NCI-H1436 treated with DMSO at 0.1 percent for 48 hours (cell line): ENCODE data around the gene MAST4.
"Not testable (repeated sequence)": the region's sequence is repeated elsewhere in the genome, so short reads cannot be mapped to it uniquely, and the experiment has no call there.

Experiments
- DNase-seq: peaks from one replicate; lab custom pipeline; 2025; lab: John Stamatoyannopoulos, UW

The MAST4 gene

DNA sequence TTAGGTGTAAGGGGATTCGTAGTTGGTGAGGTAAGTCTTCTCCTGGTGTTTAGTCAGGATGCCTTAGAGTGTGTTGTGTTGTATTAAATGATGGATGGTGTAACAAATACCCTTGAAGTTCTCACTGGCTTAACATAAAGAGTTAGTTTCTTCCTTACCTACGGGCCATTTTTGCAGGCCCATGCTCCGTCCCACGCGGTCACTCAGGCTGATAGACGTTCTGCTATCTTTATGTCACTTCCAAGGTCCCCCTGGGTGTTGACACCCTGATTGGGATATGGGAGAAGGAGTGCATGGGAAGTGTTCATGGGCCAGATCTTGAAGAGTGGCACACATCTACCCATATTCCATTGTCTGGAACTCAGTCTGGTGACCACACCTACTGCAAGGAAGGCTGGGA lies 214.0 kb downstream of the MAST4 start:
- DNase-seq = no peak

DNA sequence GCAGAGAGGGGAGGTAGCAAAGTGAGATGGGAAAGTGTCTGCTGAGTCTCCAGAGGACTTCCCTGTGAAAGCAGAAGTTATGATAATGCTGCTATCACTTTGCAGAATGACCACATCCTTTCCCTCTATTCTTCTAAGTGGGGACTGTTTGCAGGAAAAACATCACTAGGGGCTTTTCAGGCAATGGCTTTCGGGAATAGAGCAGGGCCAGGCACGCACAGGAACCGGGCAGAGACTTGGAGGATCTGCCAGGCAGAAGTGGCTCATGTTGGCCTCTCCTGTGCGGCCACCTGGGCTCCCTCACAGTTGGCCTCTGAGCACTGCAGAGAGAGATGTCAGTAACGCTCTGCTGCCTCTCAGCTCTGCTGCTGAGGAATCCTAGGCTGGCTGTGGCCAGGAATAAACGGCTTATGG lies 214.7 kb downstream of the MAST4 start:
- DNase-seq = no peak

DNA sequence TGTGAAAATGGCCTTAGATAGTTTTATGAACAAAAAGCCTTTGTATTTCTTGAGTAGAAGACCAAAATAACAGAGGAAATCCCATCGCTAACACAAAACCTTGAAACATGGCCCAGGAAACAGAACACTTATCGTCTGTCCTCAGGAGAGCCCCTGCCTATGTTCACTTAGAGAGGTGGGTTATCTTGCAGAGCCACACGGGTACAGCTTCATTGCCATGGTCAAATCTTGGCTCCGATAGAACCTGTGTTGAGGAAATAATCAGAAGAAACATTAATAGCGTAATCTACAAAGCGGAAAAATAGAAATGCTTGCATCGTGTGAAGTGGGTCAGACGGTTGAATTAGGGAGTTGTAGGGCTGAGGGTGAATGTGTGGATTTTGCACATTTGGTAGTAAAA lies 216.1 kb downstream of the MAST4 start:
- DNase-seq = no peak

DNA sequence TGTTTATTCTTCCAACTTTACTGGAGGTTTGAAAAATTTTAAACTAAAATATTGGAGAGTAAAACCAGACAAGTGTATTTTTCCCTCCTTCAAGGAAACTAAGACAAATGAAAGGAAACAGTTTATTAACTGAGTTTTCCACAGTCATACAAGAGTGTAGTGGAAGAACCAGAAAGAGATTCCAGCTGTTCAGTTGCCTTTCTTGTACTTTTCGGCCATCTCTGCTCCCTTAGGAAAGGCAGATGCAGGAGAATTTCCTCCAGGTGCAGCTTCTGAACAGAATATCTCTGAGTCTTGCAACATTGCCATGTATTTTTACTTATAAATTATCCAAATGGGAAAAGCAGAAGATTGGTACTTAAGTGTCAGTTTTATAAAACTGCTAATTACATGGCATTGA lies 217.1 kb downstream of the MAST4 start:
- DNase-seq = no peak

DNA sequence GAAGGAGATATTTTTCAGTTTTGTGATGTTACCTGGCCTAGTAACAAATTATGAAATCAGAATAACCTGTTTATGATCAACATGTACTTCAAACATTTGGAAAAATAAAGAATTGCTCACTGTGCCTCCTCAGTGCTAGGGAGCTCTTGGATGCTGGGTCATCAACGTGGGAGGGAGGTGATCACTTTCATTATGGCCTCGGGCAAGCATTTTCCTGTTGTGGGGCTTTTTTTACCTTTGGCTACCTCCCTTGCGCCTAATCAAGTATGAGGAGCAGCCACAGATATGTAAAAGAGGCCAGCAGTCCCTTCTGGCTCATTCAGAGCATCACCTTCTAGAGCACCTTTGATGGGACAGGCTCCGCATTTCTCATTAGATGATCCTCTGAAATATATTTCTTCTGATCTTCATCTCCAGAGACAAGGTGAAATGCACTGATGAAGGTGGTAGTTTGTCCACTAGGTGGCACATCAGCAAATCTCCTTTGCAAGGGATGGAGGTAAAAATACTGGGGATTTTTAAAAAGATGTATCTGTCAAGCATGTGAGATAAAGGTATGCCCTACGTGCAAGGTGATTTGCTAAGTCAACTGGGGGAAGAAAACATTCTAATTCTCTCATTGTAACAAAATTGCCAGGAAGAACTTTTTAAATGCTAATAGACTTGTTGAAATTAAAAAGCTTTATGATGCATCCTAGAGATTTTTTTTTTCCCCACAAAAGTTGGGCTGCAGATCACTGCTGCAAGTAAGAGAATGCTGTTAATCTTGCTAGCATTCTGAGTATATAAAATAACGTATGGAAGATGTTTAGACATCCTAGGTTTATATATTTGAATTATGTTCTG lies 218.2 kb downstream of the MAST4 start:
- no peak for DNase-seq

DNA sequence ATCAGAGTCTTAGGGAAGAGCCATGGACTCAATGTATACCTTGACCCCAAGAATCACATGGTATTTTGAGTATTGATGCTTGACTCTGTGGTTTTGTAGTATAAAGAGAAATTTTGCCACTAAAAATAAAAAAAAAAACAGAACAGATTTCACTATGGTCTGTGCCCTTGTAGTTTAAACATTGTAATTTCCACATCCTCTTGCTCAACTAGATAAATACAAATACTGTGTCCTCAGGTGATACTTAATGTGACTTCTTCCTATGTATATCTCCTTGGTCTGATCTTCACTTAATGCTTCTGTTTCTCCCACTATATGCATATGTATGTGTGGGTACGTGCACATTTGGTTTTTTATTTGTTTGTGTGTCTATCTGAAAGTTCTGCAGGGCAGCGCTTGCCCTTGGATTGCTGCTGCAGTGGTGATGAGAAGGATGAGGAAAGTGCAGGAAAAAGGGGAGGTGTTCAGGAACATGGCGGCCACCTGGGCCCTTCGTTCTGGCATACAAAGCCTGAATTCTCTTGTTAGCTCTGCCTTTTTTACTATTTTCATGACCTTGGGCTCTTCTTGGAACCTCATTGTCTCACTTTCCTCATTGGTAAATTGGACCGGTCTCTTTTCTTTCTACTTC lies 222.2 kb downstream of the MAST4 start:
- DNase-seq = no peak

DNA sequence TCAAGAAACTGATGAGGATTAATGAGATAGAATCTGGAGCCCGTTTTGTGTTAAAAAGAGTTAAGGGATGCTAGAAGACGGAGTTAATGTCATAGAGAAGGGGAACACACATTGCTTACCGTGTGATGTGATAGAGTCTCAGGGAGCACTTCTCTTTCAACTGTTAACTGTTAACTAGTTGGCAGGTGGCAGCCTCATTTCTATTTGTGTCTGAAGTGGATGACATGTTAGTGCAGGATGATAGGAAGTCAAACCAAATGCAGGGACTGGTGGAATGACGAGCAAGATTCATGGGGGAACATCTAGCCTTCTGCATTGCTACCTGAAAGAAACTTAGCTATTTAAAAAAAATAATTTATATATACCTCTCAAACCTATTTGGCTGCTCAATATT lies 222.7 kb downstream of the MAST4 start:
- DNase-seq = no peak

DNA sequence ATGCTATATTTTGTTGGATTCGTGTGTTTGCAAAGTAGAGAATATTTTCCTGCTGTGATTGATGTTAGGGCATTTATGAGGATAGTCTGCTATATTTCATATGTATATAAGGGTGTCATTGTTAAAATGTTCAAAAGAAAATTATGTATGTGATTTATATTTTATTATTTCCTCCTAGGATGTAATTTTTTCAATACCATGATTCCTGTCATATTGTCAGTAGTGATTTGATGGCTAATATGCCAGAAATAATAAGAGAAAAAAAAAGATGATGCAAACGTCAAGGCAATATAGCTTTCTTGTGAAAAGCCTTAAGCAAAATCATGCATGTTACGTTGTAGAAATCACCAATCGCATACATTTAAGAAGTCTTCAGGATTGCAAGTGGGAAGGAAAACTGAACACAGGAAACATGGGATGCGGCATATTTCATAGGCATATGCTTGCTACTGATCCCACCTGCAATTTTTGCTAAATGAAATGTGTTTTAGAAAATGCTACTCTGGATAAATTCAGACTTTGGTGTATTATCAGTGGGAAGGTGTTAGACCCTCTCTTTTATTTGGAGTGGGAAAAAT lies 224.5 kb downstream of the MAST4 start:
- DNase-seq = no peak

DNA sequence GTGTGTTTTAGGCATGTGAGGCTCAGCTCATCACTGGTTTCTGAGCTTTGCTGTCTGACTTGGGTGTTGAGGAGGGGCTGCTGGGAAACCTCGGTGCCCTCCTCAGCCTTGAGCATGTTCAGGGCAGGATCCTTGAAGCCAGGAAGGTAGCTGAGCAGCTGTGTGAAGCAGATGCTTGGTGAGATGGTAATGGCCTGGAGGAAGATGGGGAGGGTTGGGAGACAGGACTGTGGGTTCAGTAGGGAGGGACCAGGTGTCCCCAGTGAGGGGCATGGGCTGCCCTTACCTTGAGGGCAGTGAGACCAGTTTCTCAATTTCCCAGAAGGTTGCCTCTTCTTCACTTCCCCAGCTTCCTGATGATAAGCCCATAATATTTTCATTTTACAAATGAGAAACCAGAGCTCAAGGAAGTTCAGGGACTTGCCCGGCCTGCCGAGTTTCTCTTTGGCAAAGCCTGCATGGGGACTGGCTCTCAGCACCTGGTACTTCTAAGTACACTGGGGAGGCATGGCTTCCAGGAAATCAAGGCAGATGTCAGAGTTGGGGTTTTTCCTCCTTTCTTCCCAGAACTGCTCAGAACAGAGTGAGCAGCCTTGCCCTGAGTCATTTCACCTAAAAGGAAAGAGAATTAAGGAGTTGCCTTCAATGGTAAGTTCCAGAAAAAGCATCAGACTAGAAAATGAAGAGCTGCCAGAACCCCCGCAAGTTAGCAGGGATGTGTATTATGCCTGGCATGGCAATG lies 225.7 kb downstream of the MAST4 start:
- DNase-seq = no peak

DNA sequence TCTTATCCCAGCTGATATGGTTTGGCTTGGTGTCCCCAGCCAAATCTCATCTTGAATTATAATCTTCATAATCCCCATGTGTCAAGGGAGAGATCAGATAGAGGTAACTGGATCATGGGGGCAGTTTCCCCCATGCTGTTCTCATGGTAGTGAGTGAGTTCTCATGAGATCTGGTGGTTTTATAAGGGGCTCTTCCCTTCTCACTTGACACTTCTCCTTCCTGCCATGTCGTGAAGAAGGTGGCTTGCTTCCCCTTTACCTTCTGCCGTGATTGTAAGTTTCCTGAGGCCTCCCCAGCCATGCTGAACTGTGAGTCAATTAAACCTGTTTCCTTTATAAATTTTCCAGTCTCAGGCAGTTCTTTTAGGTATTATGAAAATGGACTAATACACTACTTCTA lies 226.7 kb downstream of the MAST4 start:
- DNase-seq = not testable (repeated sequence)

DNA sequence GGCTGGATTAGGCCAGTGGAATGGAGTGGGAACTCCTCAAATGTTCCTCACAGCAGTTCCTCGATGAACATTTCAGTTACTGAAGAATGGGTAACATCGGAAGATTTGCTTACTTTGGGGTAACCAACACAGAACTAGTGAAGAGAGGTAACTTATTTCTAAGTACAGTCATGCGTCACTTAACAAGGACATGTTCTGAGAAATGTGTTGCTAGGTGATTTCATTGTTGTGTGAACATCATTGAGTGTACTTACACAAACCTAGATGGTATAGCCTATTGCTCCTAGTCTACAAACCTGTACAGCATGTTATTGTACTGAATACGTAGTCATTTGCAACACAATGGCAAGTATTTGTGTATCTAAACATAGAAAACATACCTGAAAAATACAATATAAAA lies 228.3 kb downstream of the MAST4 start:
- DNase-seq = no peak

DNA sequence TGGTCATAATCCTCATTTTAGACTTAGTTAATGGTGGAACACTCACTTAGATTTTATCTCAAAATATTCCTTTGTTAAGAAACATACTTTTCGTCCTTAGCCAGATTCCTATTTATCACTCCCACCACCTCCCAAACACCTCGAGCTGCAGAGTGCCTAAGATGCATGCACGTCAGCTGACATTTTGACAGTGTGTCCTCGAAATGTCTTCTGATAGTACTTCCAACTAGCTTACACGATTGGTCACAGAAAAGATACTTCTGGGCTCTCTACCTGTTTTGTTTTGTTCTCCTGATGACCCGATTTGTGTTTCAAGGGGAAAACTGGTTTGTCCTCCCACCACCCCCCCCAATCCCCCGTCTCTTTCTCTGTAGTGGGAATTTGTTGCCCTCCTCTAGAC lies 230.1 kb downstream of the MAST4 start:
- no peak for DNase-seq

DNA sequence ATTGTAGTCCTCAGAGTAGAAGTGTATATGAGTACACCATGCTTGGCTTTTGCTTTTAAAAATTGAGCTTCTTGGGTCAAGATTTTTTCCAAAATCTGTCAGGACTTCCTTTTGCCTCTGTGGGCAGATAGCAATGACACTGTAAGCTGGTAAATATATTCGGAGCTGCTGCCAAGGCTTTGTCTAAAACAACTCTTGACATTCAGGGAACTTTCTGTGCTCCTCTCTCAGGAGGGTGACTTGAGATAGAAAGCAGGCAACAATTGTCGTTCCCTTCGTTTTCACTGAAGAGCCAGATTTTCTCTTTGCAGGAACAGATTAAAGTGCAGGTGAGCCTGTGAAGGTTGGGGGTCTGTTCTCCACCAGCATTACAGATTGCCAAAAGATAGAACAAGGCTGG lies 230.5 kb downstream of the MAST4 start:
- no peak for DNase-seq

DNA sequence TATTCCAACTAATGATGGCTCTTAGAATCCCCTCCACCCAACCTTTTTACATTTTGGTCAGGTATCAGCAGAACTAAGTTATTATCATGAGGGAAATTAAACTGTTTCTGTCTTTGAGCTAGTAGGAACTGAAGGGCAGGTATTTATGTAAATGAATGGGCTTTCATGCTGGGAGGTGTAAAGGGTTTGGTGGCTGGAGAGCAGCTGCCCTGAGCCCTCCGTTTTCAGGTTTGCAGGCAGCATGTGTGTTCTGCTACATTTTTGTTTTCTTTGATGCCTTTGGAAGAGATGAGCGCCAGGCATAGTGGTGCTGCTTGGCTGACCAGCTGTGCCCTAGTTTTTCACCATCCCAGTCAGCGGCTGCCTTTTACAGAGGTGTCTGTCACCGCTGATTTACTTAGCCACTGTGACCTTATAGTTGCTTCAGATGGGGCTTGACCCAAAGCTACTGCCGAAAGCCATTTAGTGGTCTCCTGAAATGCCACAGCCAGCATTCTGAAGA lies 231.9 kb downstream of the MAST4 start:
- DNase-seq = no peak

DNA sequence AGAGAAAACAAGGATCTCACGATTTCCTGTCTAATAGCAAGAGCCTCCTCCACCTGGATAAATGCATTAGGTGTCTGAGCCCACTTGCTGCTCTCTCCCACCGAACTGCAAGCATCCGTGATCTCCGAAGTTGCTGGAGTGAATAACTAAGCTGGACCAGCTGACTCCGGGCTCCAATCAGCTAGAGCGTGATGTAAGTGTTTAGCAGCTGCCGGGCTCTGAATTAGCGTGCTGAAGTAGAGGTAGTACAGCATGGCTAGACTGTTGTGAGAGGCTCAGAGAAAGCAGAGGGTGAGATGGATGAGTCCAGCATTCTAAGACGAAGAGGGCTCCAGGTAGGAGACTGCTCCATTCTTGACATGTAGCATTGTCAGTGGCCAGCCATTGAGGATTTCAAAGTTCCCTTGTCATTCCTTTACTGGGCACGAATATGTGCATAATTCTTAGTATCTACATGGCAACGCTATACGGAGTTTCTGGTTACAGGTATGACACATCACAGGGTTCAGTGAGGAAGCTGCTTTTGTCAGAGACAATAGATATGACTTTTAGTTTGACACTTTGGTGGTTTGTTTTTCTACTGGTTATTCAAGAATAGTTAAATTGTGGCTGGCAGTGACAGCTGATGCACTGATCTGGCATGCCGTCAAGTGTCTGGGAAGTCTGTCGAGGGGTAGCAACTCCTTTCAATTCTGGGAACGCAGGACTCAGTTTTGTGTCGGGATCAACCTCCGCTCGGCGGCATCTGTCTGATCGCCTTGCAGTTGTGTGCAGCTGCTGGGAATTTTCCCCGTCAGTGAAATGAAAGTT lies 232.6 kb downstream of the MAST4 start:
- DNase-seq = no peak

DNA sequence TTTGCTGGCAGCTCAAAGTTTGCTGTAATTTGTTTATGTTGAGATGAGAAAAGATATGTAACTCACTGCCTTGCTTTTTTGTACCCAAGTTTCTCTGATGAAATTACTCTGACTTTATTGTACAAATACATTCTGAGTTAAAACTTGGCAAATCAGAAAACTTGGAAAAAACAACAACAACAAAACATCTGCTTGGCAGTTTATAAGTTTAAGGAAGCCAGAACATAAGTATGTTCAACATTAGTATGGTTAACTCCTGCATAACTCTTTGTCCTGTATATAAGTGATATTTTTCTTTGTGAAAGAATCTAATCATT lies 233.1 kb downstream of the MAST4 start:
- no peak for DNase-seq

DNA sequence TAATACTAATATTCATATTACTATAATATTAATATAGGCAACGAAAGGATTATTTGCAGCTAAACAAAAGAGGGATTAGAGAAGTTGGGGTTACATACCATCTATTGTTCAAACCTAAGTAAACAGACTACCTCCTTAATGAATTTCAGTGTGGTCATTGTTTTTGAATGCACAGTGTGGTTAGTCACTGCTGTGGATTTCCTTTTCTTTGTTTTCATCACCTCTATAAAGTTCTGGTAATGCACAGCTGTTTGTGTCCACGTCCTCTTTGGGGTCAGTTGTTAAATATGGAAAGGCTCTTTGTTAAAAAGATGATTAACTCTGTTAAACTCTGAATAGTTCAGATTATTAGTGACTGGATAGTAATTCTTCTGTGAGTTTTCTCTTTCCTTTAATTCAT lies 233.6 kb downstream of the MAST4 start:
- no peak for DNase-seq

DNA sequence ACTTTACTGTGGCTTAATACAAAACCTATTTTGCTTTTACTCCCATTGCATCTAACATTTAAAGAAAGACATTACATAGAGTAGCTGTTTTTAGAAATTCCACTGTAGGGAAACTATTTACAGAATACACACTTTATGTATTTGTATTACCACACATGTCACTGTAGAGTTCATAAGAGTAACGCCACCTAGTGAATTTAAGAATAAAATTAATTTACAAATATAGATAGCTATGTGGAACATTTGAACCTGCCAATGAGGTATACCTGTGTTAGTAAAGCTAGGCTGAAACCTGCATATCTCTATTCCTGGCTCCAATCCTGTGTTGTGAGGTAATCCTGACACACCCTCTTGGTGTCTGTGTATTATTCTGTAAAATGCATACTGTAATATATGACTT lies 234.4 kb downstream of the MAST4 start:
- no peak for DNase-seq

DNA sequence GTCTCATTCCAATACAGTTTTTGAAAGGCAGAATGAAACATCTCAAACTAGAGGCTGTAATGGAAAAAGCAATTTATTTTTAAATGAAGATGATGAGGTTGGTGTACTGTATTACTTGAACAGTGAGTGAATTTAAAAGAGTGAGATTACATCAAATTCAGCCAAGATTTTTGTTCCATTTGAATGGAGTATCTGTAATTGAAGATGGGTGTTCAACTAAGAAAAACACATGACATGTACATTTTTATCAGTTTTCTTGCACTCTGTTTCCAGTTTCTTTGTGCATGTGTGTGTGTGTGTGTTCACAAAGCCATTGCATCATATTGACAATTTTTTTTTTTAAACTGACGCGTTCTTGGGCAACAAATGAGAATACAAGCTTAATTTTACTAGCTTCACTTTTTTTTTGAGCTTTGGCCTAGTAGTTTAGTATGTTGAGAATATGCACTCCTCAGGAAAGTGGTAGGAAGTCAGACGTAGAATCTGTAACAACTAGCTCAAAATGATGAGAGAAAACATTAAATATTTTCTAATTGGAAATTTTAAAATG lies 243.5 kb downstream of the MAST4 start:
- no peak for DNase-seq

DNA sequence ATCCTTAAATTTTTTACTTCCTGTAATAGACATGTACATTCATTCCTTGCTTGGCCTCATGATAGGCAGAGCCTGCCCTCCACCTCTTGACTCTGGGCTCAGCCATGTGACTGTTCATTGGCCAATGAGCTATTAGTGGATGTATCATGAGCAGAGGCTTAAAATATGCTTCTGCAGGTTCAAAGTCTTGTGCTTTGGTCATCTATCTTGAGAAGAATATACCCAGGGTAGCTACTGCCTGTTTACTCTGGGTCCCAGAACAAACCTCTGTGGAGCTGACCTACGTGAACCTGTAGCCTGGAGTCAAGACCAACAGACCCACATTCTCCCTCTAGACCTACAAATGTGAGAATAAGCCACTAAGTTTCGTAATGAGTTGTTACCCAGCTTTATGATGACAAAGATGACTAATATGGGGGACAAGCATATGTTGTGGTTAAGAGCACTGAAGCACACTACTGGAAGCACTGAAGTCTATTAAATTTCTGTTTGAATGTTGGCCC lies 244.4 kb downstream of the MAST4 start:
- DNase-seq = no peak

DNA sequence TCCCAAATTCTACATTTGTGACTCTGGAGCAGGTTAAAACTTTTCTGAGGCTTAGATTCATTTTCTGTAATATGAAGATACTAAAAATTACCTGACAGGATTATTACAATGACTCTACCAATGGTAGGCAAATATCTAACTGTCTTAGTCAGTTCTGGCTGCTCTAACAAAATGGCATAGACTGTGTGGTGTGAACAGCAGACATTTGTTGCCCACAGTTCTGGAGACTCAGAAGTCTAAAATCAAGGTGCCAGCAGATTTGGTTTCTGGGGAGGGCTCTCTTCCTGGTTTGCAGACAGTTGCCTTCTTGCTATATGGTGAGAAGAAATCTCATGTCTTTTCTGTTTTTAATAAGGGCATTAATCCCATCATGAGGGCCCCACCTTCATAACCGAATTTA lies 245.1 kb downstream of the MAST4 start:
- DNase-seq = no peak
